ENCODE data around the gene NOP58.

- no peak for TF ChIP-seq POLR2A (IDR thresholded peaks at IDR 0.05)
- peak; percentile 11 to 54 (median 38) for TF ChIP-seq CTCF (IDR thresholded peaks at IDR 0.05)
- TF ChIP-seq POLR2AphosphoS5 (IDR thresholded peaks at IDR 0.05), result no peak
Measured at GRCh38 chr2:202278944-202279343, 13.4 kb downstream of the NOP58 start.
